Measurements from ENCODE around the gene VRK2. TPM values are rescaled to one million over a fixed set of nuclear protein-coding genes. Genes with fewer than 3 reads are reported as not detected.

VRK2 gene
- total RNA-seq, 3 donors from 2014 or later: 26.9 to 34.0 (median 28.2) TPM

DNA sequence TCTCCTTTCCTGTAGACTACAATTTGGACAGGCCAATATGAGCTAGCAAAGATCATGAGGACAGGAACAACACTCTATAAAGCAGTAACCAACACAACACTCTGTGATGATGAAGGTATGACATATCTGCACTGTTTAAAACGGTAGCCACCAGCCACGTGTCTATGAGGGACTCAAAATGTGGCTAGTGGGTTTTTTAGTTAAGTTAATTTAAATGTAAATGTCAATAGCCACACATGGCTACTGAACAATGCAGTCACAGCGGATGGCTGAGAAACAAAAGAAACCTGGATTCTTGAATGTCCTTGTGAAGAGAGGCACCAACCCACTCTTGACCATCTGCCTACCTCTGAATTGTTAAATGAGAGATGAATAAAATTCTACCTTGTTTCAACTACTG, 160.6 kb downstream of the VRK2 start:
- H3K4me3 ChIP-seq: no peak overlapping the region
- no peaks in the 10 kb centered on the region for H3K4me1 ChIP-seq
- H3K36me3 ChIP-seq: no peaks in the 10 kb centered on the region
- H3K9me3 ChIP-seq: peaks cover 7% of the 10 kb centered on the region in 2 donors
- TF ChIP-seq POLR2A (IDR thresholded peaks at IDR 0.05) (no peak), POLR2AphosphoS5 (IDR thresholded peaks at IDR 0.05) (no peak)
- TF ChIP-seq, protein P1, sequence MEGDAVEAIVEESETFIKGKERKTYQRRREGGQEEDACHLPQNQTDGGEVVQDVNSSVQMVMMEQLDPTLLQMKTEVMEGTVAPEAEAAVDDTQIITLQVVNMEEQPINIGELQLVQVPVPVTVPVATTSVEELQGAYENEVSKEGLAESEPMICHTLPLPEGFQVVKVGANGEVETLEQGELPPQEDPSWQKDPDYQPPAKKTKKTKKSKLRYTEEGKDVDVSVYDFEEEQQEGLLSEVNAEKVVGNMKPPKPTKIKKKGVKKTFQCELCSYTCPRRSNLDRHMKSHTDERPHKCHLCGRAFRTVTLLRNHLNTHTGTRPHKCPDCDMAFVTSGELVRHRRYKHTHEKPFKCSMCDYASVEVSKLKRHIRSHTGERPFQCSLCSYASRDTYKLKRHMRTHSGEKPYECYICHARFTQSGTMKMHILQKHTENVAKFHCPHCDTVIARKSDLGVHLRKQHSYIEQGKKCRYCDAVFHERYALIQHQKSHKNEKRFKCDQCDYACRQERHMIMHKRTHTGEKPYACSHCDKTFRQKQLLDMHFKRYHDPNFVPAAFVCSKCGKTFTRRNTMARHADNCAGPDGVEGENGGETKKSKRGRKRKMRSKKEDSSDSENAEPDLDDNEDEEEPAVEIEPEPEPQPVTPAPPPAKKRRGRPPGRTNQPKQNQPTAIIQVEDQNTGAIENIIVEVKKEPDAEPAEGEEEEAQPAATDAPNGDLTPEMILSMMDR (IDR thresholded peaks at IDR 0.05): no peak
- intact Hi-C loops (cut with DNase I; ENCODE audit: low total_unique reads): no loop called here
- no peaks in the 10 kb centered on the region for H3K27me3 ChIP-seq
- no peak overlapping the region for H3K27ac ChIP-seq
- DNase-seq (ENCODE audit: low spot score in 2 of 2): no peak

Other genes with a start within 250 kb of the VRK2 start
- 10 to 100 TPM; 10.9 to 48.4 (median 38.0) TPM for gene FANCL, start 194.5 kb downstream of the VRK2 start, total RNA-seq

All from breast epithelium (tissue), 4 donors.